NCI-H1417 treated with DMSO at 0.1 percent for 48 hours (cell line): ENCODE results near the gene AMPH.
"Not testable (repeated sequence)": the region's sequence is repeated elsewhere in the genome, so short reads cannot be mapped to it uniquely, and the experiment has no call there.

ENCODE experiments used
- DNase-seq: peaks from one replicate; lab custom pipeline; 2025; lab: John Stamatoyannopoulos, UW

The AMPH gene

DNA sequence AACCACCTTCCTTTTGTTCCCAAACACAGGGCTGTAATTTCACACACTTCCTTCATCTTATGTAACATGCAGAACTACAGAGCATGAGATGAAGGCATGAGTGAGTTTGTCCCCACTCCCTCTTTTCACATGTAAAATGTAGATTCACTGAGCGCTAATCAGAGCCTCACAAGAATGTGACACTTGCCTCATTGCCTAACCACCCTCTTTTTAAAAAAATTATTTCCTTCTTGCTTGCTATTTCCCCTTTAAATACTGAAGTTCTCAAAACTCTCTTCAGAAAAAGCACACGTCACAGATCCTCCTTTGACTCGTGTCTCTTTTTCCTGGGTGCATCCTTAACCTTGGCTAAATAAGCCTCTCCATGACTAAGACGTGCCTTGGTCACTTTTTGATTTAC, 236.5 kb downstream of the AMPH start:
- no peak for DNase-seq

DNA sequence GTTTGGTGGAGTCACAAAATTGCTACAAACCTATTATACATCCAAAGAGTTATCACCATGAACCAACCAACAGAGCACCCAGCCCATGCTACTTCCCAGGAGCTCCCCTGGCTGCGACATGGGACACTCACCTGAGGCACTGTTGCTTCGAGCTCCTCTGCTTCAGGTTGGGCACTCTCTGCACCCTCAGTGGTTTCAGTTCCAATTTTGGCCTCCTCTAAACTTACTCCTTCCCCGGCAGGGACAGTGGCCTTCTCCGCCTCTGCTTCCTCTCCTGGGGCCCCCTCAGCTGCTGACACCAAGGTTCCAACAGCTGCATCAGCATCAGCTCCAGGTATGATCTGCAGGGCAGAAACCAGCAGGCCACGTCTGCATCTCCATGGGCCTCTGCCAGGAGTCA, 237.3 kb downstream of the AMPH start:
- no peak for DNase-seq

DNA sequence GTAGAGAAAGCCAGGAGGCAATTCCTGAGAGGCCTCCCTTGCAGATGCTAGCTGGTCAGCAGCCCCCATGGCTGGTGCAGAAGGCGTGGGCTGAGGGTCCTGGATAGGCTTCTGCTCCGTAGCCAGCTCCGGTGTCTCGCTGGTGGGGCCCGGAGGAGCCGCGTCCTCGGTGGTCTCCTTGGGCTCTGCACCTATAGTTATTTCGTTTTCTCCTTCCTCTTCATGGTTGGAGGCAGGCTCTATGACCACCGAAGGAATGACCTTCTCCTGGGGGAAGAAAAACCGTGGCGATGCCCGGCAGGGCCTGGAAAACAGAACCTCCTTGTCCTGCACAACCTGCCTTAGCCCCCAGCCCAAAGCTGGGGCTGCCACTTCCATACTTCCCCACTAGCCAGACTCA, 239.4 kb downstream of the AMPH start:
- no peak for DNase-seq

DNA sequence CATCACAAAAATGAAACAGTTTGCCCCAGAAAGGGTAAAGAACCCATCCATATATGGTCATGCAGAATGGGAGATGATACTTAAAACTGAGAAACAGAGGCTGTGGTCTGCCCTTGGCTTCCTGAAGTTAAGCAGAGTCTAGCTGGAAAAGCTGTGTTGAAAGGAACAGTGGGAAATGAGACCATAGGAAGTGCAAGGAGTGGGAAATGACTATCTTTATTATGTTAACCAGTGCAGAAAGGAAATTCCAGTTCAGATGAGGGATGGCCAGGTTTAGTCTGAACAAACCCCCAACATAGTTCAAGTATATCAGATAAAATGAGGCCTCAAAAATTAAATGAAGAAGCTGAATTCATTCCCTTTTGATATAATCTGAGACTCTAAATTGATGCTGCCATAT, 245.5 kb downstream of the AMPH start:
- no peak for DNase-seq

DNA sequence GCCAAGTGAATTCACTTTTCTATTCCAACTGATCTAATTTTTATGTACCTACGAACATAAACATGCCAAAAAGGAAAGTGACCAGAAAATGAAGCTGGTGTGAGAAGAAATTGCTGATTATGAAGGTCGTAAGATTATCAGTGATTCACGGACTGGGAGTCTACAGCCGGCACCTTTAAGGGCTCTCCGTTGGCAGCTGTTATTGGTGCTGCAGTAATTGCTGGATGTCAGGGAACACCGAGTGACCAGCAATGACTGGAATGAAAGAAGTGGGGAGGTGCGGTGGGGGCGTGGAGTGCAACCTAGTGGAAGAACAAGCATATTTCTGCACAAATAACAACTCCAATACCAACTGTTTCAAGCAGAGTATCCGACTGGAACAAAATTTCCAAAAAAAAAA, 247.9 kb downstream of the AMPH start:
- DNase-seq, result no peak

DNA sequence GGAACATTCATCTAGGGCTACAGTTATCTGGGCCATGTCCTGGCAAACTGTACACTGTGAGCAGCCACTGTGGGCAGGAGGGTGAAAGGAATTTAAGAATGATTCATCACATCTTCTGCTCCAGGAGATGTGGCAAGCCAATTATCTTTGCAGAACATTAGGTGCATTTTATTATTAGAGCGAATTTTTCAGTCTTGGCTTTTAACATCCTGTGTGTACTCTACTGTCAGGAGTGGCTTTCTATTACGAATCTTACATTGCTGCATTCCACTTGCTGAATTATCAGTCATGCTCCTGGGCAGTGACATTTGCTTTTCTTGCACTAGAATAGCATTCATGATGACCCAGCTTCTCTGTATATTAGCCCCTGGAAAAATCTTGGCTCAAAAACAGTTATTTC, 248.5 kb downstream of the AMPH start:
- no peak for DNase-seq

DNA sequence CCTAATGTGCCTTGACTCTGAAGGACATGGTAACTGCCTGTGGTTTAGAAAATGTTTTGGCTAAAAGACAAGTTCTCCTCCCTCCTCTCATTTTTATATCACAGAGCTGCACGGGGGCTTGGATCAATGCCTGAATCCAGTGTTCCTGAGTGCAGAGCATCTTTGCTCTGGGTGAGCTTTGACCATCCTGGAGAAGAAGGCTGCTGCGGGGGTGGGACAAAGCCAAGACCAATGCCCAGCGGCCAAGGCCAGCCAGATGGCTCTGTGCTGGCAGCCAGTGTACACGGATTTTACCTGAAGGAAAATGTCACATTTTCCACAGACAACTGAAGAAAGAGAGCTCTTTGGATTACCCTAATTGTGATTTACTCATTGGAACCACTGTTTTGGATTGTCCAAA, 255.7 kb downstream of the AMPH start:
- no peak for DNase-seq

DNA sequence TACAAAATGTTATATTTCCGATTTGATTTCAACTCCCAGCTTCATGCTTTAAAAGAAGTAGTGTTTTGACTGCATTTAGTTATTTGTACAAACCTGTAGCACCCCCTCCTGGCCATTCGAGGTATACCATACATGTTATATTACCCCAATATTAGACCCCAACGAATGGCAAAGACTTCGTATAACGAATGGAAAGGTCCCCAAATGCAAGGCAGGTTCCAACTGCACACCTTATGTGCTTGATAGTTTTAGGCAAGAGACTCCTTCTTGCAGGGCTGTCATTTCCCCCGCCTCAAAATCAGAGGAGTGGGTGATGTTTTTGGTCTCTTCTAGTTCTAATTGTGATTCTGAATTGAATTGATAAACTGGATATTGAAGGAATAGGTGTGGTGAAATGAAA, 256.7 kb downstream of the AMPH start:
- DNase-seq, result no peak

DNA sequence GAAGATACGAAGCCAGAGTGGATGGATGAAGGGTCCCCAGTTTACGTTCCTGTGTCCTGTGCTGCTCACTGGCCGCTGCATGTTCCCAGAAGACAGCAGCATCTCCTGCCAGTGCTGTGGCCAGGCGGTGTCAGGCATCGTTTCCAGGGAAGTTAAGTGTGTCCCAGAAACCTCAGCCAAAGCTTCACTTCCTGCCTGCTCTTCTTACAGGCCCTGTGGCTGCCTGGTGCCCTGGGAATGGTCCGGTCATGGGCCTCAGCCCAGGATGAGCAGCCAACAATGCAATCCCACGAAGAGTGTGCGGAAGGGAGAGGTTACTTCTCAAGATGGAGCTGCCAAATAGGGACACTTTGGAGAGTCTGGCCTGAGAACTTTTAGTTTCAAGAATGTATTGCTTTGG, 258.0 kb downstream of the AMPH start:
- DNase-seq, result no peak

DNA sequence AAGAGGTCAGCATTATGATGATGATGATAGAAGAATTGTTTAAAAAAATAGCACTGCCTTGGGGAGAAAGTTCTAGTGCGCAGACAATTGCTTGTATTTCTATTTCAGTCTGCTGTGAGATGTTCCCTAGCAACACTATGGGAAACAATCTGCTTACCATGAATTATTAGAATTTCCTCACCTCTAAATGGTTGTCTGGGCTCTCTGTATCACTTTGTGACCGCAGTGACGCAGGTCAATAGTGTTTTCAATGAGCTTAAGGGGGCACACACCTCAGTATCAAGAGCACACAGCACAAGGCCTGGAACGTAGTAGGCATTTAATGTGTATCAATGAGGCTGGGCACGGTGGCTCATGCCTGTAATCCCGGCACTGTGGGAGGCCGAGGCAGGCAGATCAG, 258.9 kb downstream of the AMPH start:
- no peak for DNase-seq

DNA sequence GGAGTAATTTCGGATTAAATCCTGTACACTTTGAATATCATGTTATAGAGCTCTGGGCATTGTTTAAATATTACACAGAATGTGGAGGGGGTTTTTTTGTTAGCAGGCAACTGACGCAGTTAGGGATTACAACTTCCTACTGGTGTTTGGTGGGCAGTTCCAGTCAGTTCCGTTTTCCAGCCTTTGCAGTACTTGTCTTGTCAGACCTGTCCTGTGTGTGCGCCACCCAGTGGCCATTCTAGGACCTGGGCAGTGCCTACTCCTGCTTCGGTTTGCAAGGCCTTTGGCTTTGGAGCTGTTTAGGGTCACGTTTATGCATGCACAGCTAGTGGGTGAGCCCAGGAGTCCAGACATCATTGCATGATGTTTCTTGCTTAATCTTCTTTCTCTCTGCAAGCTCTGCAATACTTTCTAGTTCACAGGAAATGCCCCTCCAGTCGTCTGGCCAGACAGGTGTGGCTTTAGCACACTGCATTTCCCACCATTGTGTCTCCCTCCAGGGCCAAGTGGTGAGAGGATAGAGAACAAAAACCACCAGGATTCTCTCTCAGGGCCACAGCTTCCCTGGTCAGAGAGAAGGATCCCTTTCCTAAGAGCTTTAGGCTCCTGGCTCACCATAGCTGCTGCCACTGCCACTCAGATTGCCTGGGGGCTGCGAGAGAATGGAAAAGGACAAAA, 261.2 kb downstream of the AMPH start:
- peak; percentile 11 for DNase-seq

DNA sequence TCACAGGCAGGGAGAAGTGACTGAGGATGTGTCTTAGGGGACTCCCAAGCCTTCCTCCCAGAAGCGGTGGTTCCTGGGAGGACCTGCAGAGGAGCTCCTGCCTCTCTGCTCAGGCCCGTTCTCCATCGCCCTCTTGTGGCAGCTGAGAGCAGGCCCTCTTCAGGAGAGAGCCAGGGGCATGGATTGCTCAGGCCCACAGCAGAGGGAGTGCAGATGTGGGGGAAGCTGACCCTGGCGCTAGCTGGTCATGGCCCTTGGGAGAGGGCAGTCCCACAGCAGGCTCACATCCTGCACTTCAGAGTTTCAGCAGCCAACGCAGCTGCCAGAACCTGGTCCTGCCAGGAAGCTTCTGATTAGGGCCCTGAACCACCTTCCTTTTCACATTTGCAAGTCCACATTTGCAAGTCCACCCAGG, 263.0 kb downstream of the AMPH start:
- no peak for DNase-seq

DNA sequence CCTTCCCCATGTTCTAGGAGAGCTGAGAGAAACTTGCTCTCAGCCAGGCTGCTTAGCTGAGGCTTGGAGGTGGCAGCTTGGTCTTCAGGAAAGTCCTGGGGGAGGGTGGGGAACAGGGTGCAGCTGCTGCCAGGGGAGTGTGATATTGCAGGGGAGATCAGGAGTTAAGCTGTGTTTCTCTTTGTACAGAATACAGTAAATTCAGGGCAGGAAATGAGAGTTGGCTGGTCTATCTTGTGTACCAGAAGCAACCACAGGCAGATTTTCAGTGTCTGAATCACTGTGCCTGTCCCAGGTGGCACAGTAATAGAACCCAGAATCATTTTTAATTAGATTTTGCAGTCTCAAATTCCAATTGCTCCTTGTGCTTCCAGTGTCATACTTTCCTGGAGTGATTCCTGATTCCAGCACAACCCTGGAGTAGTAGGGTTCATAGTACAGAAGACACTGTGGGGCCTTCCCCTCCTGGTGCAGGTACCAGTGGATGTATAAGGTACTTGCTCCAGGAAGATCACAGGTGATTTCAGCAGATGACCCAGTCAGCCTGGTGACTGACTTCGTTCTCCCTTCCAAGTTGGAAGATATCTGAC, 263.8 kb downstream of the AMPH start:
- no peak for DNase-seq

DNA sequence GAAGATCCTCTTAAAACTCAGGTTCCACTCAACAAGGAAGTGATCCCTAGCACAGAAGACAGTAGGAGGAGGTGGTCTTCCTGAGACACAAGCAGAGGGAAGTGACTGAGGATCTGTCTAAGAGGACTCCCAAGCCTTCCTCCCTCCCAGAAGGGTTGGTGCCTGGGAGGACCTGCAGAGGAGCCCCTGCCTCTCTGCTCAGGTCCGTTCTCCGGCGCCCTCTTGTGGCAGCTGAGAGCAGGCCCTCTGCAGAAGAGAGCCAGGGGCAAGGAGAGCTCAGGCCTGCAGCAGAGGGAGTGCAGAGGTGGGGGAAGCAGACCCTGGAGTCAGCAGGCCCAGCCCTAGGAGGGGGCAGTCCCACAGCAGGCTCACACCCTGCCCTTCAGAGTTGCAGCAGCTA, 267.8 kb downstream of the AMPH start:
- not testable (repeated sequence) for DNase-seq

DNA sequence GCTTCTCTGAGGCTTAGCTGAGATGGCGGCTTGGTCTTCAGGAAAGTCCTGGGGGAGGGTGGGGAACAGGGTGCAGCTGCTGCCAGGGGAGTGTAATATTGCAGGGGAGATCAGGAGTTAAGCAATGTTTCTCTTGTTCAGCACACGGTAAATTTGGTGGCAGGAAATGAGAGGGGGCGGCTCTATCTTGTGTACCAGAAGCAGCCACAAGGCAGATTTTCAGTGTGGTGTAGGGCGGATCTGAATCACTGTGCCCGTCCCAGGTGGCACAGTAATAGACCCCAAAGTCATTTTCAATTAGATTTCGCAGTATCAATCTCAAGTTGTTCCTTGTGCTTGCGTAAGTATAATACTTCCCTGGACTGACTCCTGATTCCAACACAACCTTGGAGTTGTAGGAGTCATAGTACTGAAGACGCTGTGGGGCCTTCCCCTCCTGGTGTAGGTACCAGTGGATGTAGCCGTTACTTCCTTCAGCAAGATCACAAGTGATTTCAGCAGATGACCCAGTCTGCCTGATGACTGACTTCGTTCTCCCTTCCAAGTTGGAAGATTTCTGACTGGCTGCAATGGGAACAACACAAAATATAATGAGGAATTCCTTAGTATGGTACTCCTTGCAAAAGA, 268.4 kb downstream of the AMPH start:
- not testable (repeated sequence) for DNase-seq

DNA sequence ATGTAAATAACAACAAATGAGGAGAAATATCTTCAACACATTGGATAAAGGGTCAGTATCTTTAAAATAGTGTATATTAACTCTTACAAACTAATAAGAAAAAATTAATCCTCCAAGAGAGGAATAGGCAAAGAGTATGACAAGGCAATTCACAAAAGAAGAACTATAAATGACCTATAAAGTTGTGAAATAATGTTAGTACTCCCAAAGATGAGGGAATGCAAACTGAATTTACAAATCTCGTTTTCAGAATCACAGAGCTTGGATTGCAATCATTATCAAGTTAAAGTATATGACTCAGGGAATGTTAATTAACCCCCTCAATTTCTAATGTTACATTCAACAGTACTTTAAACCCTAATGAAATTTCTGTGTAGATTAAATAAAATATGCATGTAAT, 270.4 kb downstream of the AMPH start:
- no peak for DNase-seq

DNA sequence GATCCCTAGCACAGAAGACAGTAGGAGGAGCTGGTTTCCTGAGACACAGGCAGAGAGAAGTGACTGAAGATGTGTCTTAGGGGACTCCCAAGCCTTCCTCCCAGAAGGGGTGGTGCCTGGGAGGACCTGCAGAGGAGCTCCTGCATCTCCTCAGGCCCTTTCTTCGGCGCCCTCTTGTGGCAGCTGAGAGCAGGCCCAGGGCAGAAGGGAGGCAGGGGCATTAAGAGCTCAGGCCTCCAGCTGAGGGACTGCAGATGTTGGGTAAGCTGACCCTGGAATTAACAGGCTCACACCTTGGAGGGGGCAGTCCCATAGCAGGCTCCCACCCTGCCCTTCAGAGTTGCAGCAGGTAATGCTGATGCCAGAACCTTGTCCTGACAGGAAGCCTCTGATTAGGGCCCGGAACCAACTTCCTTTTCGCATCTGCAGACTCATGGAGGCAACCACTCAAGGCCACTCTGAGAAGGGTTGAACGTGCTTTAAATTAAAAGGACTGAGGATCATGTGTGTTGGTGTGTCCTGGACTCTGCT, 272.0 kb downstream of the AMPH start:
- DNase-seq, result not testable (repeated sequence)

DNA sequence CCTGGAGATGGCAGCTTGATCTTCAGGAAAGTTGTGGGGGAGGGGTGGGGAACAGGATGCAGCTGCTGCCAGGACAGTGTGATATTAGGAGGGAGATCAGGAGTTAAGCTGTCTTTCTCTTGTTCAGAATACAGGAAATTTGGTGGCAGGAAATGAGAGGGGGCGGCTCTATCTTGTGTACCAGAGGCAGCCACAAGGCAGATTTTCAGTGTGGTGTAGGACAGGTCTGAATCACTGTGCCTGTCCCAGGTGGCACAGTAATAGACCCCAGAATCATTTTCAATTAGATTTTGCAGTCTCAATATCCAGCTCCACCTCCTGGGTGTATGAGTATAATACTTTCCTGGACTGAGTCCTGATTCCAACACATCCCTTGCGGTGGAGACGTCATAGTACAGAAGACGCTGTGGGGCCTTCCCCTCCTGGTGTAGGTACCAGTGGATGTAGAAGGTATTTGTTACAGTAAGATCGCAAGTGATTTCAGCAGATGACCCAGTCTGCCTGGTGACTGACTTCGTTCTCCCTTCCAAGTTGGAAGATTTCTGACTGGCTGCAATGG, 272.8 kb downstream of the AMPH start:
- not testable (repeated sequence) for DNase-seq

DNA sequence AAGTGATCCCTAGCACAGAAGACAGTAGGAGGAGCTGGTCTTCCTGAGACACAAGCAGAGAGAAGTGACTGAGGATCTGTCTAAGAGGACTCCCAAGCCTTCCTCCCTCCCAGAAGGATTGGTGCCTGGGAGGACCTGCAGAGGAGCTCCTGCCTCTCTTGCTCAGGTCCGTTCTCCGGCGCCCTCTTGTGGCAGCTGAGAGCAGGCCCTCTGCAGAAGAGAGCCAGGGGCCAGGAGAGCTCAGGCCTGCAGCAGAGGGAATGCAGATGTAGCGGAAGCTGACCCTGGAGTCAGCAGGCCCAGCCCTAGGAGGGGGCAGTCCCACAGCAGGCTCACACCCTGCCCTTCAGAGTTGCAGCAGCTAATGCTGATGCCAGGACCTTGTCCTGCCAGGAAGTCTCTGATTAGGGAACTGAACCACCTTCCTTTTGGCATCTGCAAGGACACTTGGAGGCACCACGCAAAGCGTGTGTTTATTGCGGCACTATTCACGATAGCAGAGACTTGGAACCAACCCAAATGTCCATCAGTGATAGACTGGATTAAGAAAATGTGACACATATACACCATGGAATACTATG, 276.8 kb downstream of the AMPH start:
- not testable (repeated sequence) for DNase-seq

DNA sequence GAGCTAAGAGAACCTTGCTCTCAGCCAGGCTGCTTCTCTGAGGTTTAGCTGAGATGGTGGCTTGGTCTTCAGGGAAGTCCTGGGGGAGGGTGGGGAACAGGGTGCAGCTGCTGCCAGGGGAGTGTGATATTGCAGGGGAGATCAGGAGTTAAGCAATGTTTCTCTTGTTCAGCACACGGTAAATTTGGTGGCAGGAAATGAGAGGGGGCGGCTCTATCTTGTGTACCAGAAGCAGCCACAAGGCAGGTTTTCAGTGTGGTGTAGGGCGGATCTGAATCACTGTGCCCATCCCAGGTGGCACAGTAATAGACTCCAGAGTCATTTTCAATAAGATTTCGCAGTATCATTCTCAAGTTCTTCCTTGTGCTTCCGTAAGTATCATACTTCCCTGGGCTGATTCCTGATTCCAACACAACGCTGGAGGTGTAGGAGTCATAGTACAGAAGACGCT, 277.7 kb downstream of the AMPH start:
- not testable (repeated sequence) for DNase-seq

DNA sequence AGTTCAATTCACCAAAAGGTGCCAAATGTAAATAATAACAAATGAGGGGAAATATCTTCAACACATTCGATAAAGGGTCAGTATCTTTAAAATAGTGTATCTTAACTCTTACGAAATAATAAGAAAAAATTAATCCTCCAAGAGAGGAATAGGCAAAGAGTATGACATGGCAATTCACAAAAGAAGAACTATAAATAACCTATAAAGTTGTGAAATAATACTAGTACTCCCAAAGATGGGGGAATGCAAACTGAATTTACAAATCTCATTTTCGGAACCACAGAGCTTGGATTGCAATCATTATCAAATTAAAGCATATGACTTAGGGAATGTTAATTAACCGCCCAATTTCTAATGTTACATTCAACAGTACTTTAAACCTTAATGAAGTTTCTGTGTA, 279.6 kb downstream of the AMPH start:
- no peak for DNase-seq

DNA sequence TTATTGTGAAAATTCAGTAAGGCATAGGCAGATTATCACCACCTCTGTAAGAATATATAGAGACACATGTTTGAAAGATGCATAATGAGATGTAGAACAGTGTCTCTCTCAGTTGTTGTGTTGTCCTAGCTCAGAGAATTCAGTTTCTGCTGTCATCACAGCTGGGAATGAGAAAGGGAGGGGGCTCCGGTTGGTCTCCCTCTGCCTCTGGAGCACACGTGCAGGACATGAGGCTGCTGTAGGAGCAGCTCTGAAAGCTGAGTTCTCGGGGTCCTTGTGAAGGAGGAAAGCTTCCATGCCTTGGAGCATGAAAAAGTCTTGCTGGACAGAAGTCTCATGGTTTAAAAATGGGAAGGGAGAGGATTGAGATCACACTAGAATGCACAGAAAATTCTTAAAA, 280.4 kb downstream of the AMPH start:
- DNase-seq, result not testable (repeated sequence)
